Measurements from ENCODE around the gene CBL.
"Not testable (repeated sequence)": the region's sequence is repeated elsewhere in the genome, so short reads cannot be mapped to it uniquely, and the experiment has no call there.

The CBL gene

GRCh38 chr11:119185981-119186634 lies 20.0 kb upstream of the CBL start:
- DNase-seq (ENCODE audit: low spot score), result no peak

- DNase-seq (ENCODE audit: low spot score), result no peak
Observed at GRCh38 chr11:119187123-119187892, 18.8 kb upstream of the CBL start.

- no peak for DNase-seq (ENCODE audit: low spot score)
Observed at GRCh38 chr11:119188067-119188466, 18.1 kb upstream of the CBL start.

- no peak for DNase-seq (ENCODE audit: low spot score)
Observed at GRCh38 chr11:119188887-119189286, 17.3 kb upstream of the CBL start.

- no peak for DNase-seq (ENCODE audit: low spot score)
Observed at GRCh38 chr11:119189393-119189792, 16.7 kb upstream of the CBL start.

- DNase-seq (ENCODE audit: low spot score), result no peak
Observed at GRCh38 chr11:119190531-119190930, 15.6 kb upstream of the CBL start.

GRCh38 chr11:119191265-119191664 lies 14.9 kb upstream of the CBL start:
- not testable (repeated sequence) for DNase-seq (ENCODE audit: low spot score)

GRCh38 chr11:119192111-119192510 lies 14.0 kb upstream of the CBL start:
- no peak for DNase-seq (ENCODE audit: low spot score)

GRCh38 chr11:119193001-119193400 lies 13.1 kb upstream of the CBL start:
- DNase-seq (ENCODE audit: low spot score), result no peak

- no peak for DNase-seq (ENCODE audit: low spot score)
Observed at GRCh38 chr11:119193626-119194025, 12.5 kb upstream of the CBL start.

GRCh38 chr11:119194811-119195440 lies 11.2 kb upstream of the CBL start:
- no peak for DNase-seq (ENCODE audit: low spot score)

GRCh38 chr11:119195680-119196079 lies 10.5 kb upstream of the CBL start:
- DNase-seq (ENCODE audit: low spot score), result peak; percentile 37

GRCh38 chr11:119196833-119197483 lies 9.2 kb upstream of the CBL start:
- DNase-seq (ENCODE audit: low spot score), result peak; percentile 84

GRCh38 chr11:119198925-119199324 lies 7.2 kb upstream of the CBL start:
- DNase-seq (ENCODE audit: low spot score), result no peak

- DNase-seq (ENCODE audit: low spot score), result not testable (repeated sequence)
Observed at GRCh38 chr11:119201236-119201635, 4.9 kb upstream of the CBL start.

GRCh38 chr11:119202554-119202953 lies 3.6 kb upstream of the CBL start:
- no peak for DNase-seq (ENCODE audit: low spot score)

- DNase-seq (ENCODE audit: low spot score), result no peak
Observed at GRCh38 chr11:119204066-119204465, 2.1 kb upstream of the CBL start.

GRCh38 chr11:119205080-119205479 lies 1.1 kb upstream of the CBL start:
- no peak for DNase-seq (ENCODE audit: low spot score)

- peak; percentile 11 for DNase-seq (ENCODE audit: low spot score)
Observed at GRCh38 chr11:119206511-119207414, 624 bp downstream of the CBL start.

- DNase-seq (ENCODE audit: low spot score), result no peak
Observed at GRCh38 chr11:119207415-119207960, 1.3 kb downstream of the CBL start.

- DNase-seq (ENCODE audit: low spot score), result no peak
Observed at GRCh38 chr11:119209186-119209585, 3.0 kb downstream of the CBL start.
